ENCODE results near the gene IL16.
"Not testable (repeated sequence)": the region's sequence is repeated elsewhere in the genome, so short reads cannot be mapped to it uniquely, and the experiment has no call there.

Gene IL16

DNA sequence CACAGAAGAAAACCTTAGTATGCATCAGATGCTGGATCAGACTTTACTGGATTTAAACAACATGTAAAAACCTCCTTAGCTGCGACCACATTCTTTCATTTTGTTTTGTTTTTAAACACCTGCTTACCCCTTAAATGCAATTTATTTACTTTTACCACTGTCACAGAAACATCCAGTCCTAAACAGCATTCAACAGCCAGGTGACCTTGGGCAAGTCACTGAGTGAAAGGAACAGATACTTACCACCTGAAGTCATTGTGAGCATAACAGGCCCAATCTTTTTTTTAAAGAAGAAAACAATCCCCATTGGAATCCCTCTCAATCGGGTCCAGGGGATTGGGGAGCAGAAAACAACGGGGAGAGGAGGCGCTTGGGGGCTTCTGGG is 126.9 kb downstream of the IL16 start:
- TF ChIP-seq, protein P1, sequence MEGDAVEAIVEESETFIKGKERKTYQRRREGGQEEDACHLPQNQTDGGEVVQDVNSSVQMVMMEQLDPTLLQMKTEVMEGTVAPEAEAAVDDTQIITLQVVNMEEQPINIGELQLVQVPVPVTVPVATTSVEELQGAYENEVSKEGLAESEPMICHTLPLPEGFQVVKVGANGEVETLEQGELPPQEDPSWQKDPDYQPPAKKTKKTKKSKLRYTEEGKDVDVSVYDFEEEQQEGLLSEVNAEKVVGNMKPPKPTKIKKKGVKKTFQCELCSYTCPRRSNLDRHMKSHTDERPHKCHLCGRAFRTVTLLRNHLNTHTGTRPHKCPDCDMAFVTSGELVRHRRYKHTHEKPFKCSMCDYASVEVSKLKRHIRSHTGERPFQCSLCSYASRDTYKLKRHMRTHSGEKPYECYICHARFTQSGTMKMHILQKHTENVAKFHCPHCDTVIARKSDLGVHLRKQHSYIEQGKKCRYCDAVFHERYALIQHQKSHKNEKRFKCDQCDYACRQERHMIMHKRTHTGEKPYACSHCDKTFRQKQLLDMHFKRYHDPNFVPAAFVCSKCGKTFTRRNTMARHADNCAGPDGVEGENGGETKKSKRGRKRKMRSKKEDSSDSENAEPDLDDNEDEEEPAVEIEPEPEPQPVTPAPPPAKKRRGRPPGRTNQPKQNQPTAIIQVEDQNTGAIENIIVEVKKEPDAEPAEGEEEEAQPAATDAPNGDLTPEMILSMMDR (IDR thresholded peaks at IDR 0.05; ENCODE audit: low read depth, low read length, missing control alignments) = no peak
- no peak for DNase-seq (ENCODE audit: low read depth)
- in situ Hi-C loops (cut with HindIII; ENCODE audit: low sequenced_read_pairs) = no loop called here
- peak overlapping the region; percentile 58 for H3K4me3 ChIP-seq (ENCODE audit: low read depth, low read length)

DNA sequence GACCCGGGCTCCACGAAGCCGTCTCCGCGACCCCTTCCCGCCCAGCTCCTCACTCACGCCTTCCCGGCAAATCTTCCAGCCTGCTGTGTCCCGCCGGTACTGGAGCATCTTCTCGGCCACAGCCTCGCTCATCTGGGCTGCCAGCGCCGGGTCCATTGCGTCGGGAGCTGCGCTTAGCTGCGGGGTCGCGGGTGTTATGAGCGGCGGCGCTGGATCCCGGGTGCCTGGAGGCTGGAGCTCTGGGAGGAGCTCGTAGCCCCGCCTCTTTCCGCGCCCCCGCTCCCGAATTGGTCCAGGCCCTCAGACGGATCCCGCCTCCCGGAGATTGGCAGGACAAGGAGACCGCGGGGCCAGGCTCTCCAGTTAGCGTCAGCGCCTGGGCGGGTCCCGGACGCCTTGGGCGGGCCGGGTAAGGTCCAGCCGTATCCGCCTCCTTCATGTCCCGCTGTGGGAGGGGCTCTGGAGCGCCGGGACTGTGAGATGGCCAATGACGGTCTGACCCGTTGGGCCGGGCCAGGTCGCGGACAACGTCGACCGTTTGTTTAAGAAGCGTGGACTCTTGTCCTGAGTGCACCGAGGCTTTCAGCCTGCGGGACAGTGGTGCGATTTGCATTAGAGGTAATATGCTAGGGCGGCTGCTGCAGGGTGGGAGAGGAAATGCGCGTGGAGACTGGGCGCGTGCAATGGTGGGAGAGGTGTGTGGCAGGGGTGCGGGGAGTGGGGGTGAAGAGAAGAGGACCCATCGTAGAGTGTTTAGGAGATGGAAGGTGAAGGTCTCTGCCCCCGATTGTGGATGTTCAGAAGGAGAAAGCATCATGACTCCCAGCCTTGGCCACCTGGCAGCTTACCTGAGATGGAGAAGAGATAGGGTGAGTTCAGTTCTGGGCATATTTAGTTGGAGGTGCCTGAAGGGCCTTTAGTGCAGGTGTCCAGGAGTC is 127.5 kb downstream of the IL16 start, which contains the start of gene STARD5:
TSS of gene STARD5 (minus strand) at position 198 of the 938 bp plus-strand sequence. CDS start at position 156, 42 bp downstream.
- peak within 1 kb of the TSS; percentile 58 for H3K4me3 ChIP-seq (ENCODE audit: low read depth, low read length)
- in situ Hi-C loops (cut with HindIII; ENCODE audit: low sequenced_read_pairs) = no loop called here
- peak; percentile 92 for DNase-seq (ENCODE audit: low read depth)
- TF ChIP-seq, protein P1 (IDR thresholded peaks at IDR 0.05; ENCODE audit: low read depth, low read length, missing control alignments) = no peak

DNA sequence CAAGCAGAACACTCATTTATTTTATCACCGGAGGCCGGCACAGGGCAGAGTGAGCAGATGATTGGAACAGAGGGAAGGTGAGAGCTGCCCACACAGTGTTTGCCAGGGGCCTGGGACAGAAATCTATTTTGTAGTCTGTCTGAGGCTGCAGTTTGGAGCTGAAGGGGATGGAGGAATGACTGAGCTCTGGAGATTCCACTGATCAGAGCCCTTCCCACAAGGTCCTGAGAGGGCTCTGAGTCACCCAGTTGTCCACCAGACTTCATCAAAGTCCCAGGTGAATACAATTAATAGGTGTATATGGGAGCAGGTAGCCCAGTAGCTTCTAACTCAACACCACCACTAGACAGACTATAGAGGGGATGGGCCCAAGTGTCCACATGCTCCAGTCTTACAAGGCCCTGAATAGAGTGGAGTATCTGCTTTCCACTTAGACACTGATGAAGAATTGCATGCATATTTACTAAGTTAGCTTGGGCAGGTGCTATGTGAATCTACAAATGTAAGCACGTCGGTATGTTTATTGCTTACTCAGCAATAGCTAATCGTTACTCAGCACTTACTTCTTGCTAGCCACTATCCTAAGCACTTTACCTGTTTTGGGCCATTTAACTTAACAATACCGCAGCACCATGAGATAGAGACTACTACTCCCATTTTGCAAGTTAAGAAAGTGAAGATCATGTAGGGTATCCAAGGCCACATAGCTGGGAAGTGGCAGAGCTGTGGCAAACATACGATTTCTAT is 130.0 kb downstream of the IL16 start:
- TF ChIP-seq, protein P1 (IDR thresholded peaks at IDR 0.05; ENCODE audit: low read depth, low read length, missing control alignments) = no peak
- no peak for DNase-seq (ENCODE audit: low read depth)
- no peak overlapping the region for H3K4me3 ChIP-seq (ENCODE audit: low read depth, low read length)
- in situ Hi-C loops (cut with HindIII; ENCODE audit: low sequenced_read_pairs) = no loop called here

DNA sequence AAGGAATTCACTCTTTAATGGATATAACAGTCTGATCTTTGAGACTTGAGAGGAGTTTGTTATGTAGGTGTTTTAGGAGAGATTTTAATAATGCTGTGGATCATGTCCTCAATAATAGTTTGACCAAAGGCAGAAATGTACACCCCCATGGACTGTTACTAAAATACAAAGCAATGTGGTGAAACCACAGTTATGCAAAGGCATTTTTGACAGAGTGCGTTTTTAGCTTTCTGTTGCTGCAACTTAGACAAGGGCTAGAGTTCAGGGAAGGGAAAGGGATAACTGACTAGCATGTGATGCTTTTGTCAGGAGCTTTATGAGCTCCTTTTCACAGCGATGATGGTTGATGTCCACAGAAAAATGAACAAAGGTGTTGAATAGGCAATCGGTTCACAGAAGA is 130.8 kb downstream of the IL16 start:
- in situ Hi-C loops (cut with HindIII; ENCODE audit: low sequenced_read_pairs) = no loop called here
- DNase-seq (ENCODE audit: low read depth) = peak; percentile 81
- H3K4me3 ChIP-seq (ENCODE audit: low read depth, low read length) = no peak overlapping the region
- TF ChIP-seq, protein P1 (IDR thresholded peaks at IDR 0.05; ENCODE audit: low read depth, low read length, missing control alignments) = no peak

GRCh38 chr15:81329446-81329845 is 132.8 kb downstream of the IL16 start:
- TF ChIP-seq, protein P1 (IDR thresholded peaks at IDR 0.05; ENCODE audit: low read depth, low read length, missing control alignments) = no peak
- in situ Hi-C loops (cut with HindIII; ENCODE audit: low sequenced_read_pairs) = no loop called here
- H3K4me3 ChIP-seq (ENCODE audit: low read depth, low read length) = no peak overlapping the region
- DNase-seq (ENCODE audit: low read depth) = no peak

DNA sequence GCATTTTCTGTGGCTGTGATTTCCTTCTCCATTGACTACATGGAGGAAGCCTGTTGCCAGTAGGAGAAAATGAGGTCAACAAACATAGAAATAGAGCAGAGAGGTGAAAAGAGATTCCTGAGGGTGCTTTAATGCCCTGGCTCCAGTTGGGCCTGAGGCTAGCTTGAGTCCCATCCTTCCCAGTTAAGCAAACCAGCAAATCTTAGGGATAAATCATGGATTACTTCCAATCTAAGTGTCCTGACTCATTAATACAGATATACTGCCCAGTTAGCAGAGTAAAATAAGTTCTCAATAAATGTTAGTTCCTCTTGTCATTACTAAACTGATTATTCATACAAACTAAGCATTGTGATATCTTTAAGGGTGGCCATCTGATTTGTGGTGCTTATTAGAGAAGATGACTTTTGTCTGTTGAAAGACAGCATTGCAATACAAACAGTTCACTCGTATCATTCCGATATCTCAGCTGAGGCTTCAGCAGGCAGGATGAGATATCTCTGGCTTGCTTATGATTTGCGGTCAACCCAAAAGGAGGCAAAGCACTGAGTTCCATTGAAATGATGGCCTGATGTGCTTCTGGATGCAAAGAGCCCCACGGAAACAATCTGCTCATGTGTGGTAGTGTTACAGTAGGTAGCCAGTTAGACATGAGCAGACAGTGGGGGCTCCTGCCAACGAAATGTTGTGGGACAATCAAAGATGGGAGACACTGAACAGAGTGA is 133.8 kb downstream of the IL16 start:
- H3K4me3 ChIP-seq (ENCODE audit: low read depth, low read length) = no peak overlapping the region
- DNase-seq (ENCODE audit: low read depth) = no peak
- in situ Hi-C loops (cut with HindIII; ENCODE audit: low sequenced_read_pairs) = no loop called here
- TF ChIP-seq, protein P1 (IDR thresholded peaks at IDR 0.05; ENCODE audit: low read depth, low read length, missing control alignments) = no peak

DNA sequence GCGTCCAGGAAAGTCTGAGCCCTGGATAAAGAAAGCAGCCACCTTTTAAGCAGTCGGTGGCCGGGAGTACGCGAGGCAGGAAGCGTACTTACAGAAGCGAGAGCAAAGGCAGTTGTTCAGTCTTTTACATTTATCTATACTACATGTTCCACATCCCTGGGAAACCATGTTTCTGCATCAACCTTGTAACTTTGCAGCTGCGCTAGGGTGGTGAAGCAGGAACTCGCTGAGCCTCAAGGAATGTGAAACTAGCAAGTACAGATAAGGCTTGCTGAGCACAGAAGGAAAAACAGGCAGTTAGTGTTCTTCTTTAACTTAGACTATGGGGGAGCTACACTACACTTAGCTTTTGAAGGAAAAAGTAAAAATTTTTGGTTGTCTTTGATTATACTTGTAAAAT is 134.5 kb downstream of the IL16 start:
- in situ Hi-C loops (cut with HindIII; ENCODE audit: low sequenced_read_pairs); H3K4me3 ChIP-seq (ENCODE audit: low read depth, low read length); DNase-seq (ENCODE audit: low read depth): not testable (repeated sequence)

Data from astrocyte of the cerebellum (primary cell).